LNCAP (cell line): ENCODE results near the gene GBP2.

ENCODE experiments used
- TF ChIP-seq, protein P1 (sequence below): fragments of 450-650 bp; IDR thresholded peaks from 2 replicates; pipeline ENCODE4 v1.5.1; 2017; ENCODE audit warnings: mild to moderate bottlenecking

The GBP2 gene

DNA sequence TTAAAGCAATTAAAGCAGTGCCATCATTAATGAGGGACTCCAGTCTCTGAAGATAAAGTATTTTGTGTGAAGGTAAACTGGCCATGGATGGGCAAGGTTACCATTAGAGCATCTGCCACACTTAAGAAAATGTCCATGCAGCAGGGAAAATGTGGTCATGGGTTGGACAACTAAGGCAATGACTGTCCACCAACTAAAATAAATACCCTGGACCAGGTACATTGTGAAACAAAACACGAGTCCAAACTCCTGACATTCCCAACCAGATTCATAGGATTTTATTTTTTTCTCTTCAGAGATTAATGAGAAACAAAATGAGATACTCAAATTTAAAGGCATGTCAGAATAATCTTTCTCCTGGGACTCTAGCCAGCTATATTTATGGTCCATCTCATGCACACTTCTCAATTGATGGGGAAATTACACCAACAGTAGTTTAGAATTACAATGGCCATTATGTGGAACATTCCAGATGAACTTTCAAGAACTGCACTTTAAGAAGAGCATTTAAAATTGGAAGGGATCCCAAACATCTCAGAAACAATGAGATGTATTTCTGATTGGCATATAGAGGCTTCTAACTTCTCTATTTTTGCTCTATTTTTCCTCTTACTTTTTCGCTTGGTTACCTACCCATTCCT, 41.8 kb upstream of the GBP2 start:
- TF ChIP-seq, protein P1, sequence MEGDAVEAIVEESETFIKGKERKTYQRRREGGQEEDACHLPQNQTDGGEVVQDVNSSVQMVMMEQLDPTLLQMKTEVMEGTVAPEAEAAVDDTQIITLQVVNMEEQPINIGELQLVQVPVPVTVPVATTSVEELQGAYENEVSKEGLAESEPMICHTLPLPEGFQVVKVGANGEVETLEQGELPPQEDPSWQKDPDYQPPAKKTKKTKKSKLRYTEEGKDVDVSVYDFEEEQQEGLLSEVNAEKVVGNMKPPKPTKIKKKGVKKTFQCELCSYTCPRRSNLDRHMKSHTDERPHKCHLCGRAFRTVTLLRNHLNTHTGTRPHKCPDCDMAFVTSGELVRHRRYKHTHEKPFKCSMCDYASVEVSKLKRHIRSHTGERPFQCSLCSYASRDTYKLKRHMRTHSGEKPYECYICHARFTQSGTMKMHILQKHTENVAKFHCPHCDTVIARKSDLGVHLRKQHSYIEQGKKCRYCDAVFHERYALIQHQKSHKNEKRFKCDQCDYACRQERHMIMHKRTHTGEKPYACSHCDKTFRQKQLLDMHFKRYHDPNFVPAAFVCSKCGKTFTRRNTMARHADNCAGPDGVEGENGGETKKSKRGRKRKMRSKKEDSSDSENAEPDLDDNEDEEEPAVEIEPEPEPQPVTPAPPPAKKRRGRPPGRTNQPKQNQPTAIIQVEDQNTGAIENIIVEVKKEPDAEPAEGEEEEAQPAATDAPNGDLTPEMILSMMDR = no peak

DNA sequence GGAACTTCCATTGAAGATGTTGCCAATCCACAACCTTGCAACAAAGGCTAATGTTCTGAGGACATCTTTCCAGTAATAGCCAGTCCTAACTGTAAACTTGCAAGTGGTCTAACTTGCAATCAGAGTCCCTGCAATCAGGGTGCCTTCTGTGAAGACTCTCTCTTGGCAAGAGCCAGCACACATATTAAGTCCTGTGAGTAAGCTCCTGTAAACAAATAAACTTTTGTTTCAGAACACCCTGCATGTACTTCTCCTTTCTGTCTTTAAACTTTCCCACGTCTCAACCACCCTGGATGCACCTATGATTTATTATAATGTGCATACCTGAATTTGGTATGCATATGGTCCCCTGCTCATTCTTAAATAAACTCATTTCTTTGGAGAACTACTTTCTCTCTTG, 40.8 kb upstream of the GBP2 start:
- TF ChIP-seq, protein P1 = no peak

DNA sequence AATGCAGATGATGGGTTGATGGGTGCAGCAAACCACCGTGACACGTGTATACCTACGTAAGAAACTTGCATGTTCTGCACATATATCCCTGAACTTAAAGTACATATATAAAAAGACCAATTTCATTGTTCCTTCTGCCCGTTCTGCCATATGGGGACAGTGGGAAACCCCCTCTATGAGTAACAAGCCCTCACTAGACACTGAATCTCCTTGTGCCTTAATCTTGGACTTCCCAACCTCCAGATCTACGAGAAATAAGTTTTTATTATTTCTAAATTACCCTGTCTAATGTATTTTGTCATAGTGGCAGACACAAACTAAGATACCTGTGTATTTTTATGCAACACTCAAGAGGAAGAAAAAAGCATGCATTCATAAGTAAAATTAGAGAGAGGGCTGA, 39.9 kb upstream of the GBP2 start:
- TF ChIP-seq, protein P1 = no peak

DNA sequence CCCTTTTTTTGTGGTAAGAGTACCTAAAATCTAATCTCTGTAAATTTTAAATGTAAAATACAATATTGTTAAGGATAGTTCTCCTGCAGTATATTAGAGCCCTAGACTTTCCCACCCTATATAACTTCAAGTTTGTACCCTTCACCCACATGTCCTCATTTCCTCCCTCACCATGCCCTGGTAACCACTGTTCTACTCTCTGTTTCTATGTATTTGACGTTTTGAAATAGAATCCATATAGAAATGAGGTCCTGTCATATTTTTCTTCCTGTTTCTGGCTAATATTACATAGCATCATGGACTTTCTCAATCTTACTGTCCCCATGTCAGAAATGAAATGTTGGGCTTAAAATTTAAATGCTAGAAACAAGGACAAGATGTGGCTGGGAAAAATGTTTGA, 25.1 kb upstream of the GBP2 start:
- TF ChIP-seq, protein P1 = no peak

DNA sequence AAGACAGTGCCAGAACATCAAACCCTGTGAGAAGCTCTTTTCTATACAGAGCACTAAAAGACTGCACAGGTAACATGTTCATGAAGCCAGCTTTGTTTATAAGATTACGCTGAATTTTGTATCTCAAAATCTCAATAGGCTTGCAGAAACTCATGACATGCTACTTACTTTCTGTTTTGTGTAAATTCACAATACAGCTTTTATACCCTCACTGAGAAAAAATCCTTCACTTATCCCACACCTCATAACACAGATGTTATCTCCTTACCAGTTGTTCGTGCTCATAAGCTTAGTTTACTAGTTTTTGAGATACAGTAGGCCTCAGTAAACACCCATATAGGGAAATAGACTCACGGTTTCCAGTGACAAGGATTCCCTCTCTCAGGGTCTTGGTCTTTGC, 24.1 kb upstream of the GBP2 start:
- TF ChIP-seq, protein P1 = no peak

DNA sequence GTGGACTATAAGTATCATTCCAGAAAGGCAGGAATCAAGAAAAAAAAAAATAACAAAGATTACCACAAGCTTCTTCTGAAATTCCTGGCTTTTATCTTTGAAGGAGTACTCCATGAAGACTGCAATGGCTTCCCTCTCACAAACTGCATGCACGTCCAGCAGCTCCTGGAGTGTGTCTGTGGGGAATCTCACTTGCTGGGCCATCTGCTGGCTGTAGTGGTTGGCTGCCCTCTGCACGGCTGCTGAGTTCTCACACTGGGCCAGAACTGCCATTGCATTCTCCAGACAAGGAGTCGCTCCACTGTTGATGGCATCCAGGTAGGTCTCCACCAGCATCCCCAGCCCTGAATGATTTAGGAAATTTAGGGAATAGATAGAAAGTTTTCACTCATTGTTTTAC, 23.3 kb upstream of the GBP2 start:
- TF ChIP-seq, protein P1 = no peak

DNA sequence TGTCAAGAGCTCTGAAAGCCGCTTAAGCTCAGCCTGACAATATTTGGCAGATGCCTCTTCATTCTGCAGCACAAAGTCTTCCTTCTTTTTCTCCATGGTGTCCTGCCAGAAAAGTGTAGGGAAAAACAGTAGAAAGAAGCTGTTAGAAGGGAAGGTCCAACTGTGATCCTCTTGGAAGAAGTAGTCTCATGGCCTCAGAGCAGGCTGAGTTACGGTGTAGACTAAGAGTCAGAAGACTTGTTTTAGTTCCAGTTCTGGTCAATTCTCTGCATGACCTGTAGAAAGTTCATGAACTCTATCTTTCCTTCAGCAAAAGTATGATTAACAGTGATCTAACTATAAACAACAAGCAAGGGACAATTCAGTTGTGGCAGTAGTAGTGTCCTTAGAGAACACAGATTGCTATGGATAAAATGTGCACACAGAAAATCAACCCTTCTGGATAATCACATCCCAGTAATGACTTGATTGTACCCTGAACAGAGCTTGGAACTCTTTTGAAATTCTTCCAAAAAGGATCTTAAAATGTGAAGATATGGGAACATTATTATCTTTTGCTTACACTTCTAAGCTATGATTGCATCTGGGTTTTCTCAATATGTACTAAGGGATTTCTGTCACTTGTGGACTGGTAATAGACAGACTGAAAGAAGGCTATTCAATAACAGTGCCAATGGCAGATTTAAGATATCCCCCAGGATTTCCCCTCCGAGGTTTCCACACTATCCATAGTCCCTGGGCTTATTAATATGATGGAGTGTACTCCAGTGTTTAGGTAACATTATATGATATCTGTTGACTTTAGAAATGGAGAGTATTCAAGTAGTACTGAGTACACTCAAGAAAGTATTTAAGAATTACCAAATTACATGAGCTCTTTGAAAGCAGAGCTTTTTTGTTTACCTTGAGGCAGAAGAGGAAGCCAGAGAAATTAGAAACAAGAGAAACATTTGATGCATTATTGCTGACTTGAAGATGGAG, 22.1 kb upstream of the GBP2 start:
- TF ChIP-seq, protein P1 = no peak
